Posterior vena cava (tissue), 2 donors: ENCODE results near the gene CPN2. TPM values are rescaled to one million over a fixed set of nuclear protein-coding genes. Genes with fewer than 3 reads are reported as not detected.

Source experiments
- DNase-seq: peaks from one replicate; pipeline ENCODE4 v3.0.0-alpha.2; 2020; ENCODE audit warnings: low spot score
- intact Hi-C, 2 donors: fragments of 100-400 bp; cut with DNase I; formaldehyde crosslinking; loops; one replicate each; pipeline versions ENCODE4 v1.14.1 to v1.14.2; 2022 to 2023
- total RNA-seq, 2 donors: library from RNA; stranded (reverse); fragmentation: NEBNext Ultra II Directional; extraction: Animal tissue kit (Norgen Biotek cat#: 25700); gene quantifications; one replicate each; pipeline ENCODE4 v1.2.1, GENCODE V29; 2021
- donor health status: DM: yes; HTN: yes; CAD: no.
- donor health status: DM: yes; HTN: yes; CAD: no.

CPN2 gene
- total RNA-seq, 2 donors from 2014 or later = 0.14 TPM; not detected in 1

DNA sequence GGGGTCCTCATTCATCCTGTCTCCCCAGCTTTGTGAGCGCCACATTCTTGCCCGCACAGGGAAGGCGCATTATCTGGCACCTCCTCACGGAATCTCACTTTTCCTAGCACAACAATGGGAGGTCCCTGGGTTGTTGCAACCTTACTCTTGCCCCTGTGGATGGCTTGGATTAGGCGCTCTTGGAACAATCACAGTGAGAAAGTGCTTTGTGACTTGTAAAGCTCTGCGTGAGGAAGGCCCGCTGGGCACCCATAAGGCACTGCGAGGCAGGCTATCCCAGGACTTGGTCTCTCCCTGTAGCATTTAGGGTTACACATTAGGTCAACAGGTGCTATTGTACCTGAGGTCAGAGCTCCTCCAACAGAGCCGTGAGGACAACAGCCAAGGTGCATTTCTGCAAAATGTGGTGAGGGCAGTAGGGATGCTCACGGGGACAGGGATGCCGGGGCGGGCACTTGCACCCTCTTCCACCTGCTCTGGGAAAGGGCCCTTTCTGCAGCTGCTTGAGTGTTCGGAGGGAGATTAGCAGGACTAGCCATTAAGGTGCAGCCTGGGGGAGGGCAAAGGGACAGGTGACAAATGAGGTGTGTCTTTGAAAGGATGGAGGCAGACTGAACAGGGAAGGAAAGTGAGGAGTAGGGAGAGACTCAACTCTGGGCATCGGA is 32.3 kb upstream of the CPN2 start:
- peak; percentile 51 for DNase-seq
- intact Hi-C loops = no loop called here

DNA sequence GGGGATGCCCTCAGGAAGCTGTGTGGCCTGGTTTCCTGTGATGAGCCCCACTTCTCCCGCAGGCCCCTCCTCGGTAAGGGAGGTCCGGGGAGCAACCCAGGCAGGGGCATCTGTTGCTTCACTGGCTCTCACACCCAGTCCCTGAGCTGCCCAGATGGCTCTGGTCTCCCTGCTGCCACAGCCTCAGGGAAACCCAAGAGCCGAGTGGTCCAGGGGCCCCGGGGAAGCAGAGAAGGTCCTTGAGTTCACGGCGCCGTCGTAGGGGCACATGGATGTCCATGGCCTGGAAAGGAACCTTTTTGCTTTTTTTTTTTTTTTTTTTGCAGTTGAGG is 31.7 kb upstream of the CPN2 start:
- intact Hi-C loops = no loop called here
- DNase-seq = peak; percentile 65

DNA sequence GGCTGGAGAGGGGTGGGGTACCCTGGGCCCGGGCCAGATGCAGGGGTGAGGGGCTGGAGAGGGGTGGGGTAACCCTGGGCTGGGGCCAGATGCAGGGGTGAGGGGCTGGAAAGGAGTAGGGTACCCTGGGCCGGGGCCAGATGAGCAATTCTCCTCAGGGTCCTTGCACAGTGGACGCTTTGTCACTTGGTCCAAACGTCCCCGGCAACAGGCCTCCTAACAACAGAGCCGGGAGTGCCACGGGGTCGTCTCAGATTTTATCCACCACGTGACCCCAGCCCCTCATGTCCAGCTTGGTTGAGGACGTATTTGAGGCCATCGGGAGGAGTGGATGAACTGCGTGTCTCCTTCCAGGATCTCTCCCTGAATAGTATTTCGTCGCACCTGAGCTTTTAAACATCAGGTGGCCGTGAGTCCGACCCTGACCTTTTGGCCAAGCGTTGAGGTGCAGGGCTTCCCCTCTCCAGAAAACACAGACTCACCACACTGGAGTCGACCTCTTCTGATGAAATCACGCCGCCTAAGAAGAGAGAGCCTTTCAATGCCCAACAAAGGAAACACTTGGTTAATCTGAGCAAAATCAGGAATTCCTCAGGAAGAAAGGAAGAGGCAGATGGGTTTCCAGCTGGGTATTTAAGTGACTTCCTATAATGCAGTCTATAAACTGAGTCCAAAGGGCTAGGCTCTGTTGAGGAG is 31.2 kb upstream of the CPN2 start:
- intact Hi-C loops = no loop called here
- DNase-seq = peak; percentile 77

DNA sequence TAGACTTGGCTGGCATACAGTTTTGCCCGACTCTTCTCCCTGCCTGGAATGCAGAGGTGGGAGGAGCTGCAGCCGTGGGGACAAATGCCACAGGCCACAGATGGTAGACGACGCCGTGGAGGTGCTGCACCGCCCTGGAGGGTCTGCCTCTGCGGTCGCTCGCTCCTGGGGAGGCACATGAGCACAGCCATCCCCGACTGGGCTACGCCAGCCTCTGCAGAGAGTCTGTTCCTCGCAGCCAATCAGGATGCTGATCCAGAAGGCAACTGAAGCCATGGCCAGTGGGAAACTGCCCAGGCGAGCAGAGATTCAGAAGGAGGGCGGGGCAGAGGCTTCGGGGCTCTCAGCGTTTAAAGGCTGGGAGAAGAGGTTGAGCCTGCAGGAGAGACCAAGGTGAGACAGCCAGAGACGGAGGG is 30.3 kb upstream of the CPN2 start:
- peak; percentile 78 for DNase-seq
- intact Hi-C loops = no loop called here

DNA sequence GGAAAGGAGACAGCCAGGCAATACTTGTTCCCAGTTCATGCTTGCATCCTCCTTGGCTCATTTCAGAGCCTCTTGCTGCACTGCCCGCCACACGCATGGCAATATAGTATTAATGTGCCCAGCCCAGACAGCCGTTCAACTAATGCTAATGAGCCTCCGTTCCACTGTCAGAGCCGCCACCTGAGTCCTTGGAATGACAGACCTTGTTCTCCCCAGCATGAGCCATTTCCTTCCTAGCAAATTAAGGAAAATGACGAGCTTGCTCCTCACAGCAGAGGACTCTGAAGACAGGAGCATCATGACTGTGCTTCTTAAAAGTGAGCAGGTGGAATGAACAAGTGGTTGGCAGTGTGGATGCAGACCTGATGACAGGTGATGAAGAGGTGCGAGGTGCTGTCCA is 29.2 kb upstream of the CPN2 start:
- intact Hi-C loops = no loop called here
- DNase-seq = peak; percentile 10

DNA sequence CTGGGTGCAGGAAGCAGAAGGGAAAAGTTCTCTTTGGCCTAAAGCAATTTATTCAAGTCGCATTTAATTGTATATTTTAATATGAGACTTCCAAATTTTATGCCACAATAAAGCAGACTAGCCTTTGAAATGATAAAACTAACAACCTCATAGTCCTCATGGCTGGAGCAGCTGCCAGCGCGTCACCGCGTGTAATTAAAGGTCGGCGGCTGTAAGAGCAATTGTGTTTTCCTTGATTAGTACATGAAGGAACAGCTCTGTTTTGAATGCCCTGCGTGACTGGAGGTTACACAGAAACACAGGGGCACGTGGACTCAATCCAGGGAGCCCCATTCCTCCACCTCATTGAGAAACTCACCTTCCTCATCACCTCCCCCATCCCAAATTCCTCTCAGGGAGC is 28.5 kb upstream of the CPN2 start:
- intact Hi-C loops = no loop called here
- DNase-seq = peak; percentile 59

DNA sequence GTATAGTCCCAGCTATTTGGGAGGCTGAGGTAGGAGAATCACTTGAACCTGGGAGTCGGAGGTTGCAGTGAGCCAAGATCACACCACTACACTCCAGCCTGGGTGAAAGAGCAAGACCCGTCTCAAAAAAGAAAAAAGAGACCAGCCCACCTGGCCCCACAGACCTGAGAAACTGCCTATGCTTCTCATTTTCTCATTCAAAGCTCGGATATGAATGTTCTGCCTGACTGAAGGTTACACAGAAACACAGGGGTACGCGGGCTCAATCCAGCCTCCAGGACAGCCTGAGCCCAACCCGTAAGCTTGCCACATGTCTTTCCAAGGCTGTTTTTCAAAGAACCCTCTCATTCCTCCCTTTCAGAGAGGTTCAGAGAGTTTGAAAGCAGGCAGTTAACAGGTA is 28.1 kb upstream of the CPN2 start:
- peak; percentile 8 for DNase-seq
- intact Hi-C loops = no loop called here

DNA sequence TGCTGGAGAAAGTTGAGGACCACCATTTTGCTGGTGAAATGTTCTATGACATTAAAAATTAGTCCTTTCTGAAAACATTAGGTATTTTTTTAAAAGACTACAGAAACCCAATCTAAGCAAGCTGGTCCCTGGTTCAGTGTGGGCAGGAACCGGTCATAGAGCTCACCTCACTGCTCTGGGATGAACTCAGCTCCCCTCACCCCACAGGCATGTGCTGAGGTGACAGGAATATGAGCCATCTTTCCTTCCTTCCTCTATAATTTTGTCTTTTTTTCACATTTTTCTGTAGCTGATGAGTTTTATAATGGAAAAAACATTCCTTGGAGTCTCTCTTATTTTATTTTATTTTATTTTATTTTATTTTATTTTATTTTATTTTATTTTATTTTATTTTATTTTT is 26.6 kb upstream of the CPN2 start:
- intact Hi-C loops = no loop called here
- DNase-seq = peak; percentile 13

DNA sequence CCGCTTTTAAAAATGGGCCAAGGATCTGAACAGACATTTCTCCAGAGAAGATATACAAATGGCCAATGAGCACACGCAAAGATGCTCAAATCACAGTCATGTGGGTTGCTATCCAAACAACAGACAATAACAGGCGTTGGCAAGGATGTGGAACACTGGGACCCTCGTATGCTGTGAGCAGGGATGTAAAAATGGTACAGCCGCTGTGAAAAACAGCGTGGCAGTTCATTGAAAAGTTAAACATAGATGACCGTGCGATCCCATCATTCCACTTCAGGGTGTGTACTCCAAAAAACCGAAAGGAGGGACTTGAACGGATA is 25.1 kb upstream of the CPN2 start:
- intact Hi-C loops = no loop called here
- no peak for DNase-seq

DNA sequence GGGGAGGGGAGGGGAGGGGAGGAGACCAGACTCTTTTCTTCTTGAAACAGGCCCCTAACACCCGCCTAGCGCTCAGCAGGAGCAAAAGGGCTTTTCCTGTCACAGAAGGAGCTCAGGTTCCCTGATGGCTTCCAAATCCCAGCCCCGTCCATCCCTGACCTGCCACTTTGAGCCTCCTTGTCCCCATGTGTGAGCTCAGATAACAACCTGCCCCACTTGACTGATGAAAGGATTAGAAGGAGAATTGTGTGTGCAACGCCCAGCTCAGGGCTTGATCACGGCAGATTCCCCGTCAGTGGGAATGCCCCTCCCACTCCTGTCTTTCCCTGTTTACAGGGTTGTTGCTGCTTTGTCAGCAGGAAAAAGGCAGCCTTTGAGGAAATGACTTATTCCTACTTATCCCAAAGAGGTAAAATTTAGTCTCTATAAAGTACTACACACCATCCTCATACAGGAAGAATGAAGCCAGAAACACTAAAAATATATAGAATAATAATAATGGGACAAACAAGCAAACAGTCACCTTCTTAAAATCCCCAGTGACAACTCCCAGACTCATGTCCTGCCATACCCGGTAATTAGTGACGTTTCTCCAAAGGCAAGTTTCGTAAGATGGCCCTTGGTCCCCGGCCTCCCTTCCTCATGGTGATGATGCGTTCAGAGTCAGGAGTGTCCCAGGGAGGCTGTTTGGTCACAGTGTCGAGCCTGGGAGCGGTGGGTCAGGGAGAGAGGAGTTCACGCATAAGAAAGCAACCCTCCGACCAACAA is 24.5 kb upstream of the CPN2 start:
- DNase-seq = peak; percentile 66
- intact Hi-C loops = no loop called here

DNA sequence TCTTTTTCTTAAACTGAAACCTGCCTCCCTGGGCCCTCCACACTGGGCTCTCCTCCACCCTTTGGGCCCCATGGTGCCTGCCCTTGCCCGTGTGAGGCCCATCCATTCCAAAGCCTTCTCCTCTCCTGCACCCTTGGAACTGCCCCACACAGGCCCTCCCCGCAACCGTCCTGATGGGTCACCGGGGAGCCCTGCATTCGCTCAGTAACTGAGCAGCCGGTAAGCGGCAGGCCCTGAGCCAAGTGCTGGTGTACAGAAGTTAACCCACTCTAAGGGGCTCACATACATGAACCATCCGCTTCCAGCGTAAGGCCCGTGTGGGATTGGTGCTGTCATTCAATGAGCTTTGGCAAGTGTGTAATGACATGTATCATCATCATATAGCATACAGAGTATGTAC is 23.8 kb upstream of the CPN2 start:
- DNase-seq = peak; percentile 66

DNA sequence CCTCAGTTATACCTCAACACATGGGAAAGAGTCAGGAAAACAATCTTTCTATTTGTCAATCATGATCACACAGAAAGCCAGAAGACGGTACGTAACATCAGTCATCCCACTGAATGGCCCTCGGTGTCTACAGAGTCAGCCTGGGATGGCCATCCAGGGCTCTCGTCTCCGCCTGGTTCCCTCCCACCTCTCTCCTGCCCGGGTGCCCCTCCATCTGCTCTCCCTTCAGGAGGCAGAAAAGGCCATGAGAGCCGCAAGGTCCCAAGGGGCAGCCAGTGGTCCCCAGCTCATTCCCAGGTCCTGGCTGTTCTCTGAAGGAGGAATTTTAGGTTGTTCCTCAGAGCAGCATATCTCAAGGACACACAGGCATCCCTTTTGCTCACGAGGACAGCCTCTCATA is 22.8 kb upstream of the CPN2 start:
- intact Hi-C loops = no loop called here
- peak; percentile 36 for DNase-seq

More for the DNA sequence above, 23.8 kb upstream of the CPN2 start:
- intact Hi-C loops = no loop called here

DNA sequence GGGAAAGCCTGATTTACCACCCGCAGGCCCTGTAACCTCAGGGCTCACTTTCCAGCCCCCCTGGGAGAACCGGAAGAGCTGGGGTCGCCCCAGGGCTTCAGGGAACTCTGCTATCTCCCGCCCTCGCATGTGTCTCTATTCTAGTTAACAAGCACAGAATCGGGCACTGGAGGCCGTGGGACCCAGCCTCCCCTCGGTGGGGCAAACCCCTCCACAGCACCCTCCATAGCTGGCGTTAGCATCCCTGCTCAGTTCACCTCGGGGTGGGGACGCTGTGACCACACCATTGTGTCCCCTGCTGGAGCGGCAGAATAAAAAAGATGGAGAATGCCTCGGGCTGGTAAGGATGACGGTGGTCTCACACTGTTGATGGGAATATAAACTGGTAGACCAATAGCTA is 21.9 kb upstream of the CPN2 start:
- intact Hi-C loops = no loop called here
- DNase-seq = no peak

DNA sequence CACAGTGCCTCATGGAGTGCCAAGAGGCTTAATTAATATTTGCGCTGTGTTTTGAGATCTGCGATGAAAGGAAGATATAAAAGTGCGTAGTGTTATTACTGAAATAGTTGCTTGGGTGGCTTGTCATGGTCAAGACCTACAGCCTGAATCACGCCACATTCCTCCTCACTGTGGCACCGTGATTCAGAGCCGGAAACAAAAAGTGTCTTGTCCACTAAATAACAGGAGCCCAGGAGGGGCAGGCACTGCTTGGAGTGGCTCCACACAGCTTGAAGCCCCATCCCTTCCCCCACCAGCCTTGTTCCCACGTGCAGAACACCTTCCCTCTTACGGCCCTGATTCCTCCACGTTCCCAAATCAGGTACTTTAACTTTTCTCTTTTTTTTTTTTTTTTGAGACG is 19.6 kb upstream of the CPN2 start:
- intact Hi-C loops = no loop called here
- DNase-seq = no peak

DNA sequence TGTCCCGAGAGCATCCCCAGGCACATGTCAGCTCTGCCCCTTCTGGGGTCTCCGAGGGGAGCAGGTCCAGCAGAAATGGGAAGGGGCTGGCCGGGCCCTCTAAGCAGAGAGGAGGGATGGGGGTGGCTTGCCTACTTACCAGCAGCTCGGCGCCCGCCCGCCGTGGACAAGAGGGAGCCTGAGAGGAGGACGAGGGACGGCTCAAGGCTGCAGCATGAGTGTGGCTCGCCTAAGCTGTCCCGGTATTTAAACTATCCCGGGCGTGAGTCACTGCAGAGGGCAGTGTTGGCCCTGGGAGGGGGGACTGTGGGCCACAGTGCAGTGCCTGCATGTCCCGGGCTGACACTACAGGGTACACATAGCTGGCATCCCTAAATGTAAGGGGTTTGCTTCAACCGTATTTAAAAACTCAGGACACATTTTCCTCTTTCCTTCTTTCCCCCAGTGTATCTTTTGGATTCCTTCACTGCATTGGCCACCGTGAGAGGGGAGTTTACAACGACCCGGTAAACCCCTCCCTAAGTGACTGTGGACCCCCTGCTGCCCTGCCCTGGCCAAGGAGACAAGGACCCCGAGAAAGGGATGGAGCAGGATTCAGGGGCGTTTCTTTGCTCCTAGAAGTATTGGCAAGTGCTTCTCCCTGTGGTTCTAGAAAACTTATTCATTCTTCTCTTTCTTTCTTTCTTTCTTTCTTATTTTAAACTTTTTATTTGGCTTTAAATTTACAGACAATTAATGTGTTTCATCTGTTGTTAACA is 18.6 kb upstream of the CPN2 start, which contains the start of gene LRRC15:
Gene LRRC15 (minus strand): TSS at position 222 of the 758 bp plus-strand sequence. CDS start 8,700 bp downstream, outside the sequence.
- no peak for DNase-seq
- intact Hi-C loops = no loop called here

DNA sequence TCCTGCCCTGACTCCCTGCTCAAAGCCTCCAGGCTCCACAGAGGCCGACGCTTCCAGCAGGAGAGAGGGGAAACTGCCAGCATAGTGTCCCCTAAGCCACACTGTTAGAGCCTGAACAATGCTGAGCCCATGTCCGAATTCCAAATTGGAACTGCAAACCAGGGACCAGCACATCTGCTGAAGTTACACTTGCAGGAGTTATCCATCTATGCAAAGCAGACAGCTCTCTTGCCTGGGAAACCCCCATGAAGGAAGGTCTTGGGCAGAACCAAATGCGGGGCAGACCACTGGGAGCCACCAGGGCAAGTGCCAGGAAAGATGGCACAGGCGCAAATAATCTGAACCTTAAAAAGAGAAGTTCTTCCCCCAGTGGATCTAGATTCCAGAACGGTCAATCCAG is 17.8 kb upstream of the CPN2 start:
- DNase-seq = no peak
- intact Hi-C loops = no loop called here

DNA sequence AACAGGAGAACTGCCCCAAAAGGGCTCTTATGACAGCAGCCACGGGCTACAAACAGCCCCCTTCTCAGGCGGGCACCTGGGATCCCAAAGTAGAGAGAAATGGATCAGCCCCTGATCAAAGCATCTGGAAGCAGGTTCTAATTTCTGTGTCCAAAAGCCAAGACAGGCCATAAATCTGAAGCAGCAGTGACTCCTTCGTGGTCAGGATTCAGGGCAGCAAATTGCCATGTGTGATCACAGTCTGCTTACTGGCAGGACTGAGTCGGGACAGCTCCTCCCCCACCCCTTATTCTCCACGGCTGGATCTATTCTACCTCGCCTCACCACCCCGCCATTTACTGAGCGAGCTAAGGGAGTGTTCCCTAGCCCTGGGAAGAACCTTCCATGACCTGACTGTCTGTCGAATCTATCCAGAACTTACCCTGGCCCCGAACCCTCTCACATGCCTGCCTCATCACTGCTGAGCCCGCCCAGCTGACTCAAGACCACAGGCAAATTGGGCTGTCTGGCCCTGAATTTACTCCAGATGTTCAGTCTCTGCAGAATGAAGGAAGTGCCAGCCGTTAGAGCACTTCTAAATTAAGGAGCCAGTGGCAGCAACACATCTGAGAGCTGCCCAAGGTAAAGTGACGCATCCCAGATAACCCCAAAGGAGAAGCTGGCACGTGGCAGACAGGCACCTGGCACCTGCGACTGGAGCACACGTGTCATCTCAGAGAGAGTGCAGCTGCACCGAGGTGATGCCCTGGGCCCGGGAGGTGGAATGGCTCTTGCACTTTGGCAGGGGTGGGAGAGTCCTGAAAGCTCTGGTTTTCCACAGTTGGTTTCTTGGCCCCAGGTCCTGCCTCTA is 17.1 kb upstream of the CPN2 start:
- DNase-seq = no peak
- intact Hi-C loops = no loop called here

DNA sequence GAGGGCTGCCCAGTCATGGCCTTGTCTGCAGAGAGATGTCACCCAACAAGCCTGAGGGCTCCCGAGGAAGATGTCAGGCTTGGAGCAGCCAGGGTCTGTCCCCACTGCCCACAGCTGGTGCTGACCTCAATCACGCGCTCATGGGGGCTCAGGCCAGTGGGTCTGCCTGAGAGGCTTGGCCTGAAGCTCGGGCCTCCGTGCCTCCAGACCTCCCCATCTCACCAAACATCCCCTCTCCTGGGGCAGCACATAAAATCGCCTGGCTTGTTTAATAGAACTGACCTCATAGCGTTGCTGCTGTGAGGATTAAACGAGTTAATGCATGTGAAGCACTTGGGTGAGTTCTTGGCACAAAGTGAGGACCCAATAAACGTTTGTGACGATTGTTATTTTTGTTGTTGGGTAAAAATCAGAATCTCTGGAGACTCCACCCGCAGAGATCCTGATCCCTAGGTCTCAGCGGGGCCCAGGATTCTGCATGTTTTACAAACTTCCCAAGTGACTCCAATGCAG is 14.9 kb upstream of the CPN2 start:
- DNase-seq = no peak
- intact Hi-C loops = no loop called here

DNA sequence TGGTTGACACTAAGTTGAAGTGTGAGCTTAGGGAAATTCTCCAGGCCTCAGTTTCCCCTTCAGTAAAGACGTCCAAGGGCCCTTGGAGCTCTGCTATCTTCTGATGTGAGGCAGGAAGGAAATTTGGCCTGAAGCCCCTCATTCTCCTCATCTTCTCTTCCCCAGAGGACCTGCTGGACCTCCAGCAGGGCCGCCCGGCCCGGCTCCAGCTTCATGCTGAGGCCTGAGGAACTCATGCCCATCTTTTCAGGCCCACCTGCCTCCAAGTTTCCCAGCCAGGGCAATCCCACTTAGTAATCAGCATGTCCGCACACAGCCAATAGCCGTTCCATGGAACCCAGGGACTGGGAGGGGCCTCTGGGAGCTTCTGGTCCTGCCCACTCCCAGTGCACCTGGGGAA is 14.4 kb upstream of the CPN2 start:
- intact Hi-C loops = no loop called here
- no peak for DNase-seq
